HG03439 (cell line): Measurements from ENCODE around the gene RAE1.

Experiments used
- ATAC-seq: cut with Tn5 transposase; IDR thresholded peaks from one replicate; pipeline ENCODE4 v1.9.1; 2021; ENCODE audit warnings: mild to moderate bottlenecking, moderate library complexity; ENCODE audit not compliant: unreplicated experiment

RAE1 gene

GRCh38 chr20:57398231-57398821 lies 47.3 kb downstream of the RAE1 start:
- ATAC-seq: peak; percentile 46

DNA sequence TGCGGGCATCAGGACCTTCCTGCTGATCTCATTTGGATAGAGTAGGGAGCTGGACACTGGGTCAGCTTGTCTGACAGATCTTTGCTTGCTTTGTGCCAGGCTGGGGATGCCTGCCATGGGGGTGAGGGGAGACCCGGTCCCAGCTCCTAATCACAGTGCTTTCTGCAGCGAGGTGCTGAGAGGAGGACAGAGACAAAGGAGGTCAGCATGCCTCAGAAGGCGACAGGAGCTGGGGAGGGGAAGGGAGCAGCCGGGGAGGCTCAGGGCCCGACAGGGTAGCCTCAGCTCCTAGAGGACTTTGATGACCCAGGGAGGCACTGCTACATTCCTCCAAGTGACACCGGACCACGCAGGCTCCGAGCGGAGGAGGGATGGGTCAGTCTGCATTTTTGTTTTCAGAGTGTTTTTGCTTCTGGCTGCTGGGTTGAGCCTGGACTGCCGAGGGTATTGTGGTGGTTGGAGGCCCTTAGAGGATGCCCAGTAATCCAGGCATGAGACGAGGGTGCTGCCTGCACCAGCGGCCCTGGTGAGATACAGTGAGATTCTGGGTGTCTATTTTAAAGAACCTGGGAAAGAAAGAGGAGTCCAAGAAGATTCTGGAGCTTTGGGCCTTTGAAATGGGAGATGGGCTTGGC lies 48.0 kb downstream of the RAE1 start:
- no peak for ATAC-seq

- ATAC-seq: peak; percentile 34
These were observed 48.6 kb downstream of the RAE1 start for GRCh38 chr20:57399587-57400155.

DNA sequence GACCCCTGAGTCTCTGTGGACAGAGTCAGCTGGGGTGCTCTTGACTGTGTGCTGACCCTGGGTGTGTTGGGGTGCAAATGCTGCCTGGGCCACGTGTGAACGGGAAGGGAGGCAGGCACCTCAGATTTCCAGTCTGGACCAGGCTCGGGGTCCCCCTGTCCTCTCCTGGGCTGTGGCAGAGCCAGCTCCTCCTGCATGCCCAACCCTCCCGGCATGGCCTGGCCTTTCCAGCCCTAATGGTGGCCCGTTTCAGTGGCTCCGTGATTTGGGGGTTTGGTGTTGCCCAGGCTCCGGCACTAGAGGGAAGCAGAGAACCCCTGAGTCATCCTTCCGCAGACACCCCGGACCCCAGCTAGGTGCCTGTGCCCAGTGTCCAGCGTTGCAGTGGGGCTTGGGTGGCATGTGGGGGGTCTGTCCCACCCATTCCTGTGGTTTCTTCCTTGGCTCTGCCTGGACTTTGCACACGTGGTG lies 49.2 kb downstream of the RAE1 start:
- ATAC-seq: no peak

DNA sequence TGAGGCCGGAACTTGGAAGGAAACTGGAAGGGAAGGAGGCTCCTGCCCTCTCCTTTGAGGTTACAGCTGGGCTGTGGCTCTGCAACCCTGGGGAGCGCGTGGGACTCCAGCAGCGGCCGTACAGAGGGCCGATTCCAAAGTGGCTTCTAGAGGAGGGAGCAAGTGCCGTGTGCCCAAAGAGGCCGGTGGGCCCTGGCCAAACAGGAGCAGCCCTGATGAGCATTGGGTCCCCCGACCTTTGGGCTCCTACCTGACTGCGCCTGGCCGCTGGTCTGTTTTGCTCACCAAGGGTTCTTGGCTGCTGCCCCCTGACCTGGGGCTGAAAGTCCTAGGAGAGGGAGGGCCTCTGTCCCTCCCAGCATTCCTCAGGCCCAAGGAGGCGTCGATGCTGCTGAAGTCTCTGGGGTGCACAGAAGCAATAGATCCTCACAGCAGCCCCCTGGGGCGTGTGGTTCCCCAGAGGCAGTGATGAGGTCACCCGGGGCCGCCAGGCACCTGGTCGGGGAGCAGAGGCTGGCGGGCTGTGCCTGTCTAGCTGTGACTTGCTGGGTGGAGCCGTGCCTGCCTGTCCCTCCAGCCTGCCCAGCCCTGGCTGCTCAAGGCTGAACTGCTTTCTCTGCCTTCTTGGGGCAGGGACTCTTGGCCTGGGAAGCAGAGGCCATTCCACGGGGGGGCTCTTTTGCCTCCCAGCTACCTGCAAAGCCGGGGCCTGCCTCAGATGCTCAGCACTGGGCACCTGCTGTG lies 49.9 kb downstream of the RAE1 start:
- ATAC-seq: no peak

DNA sequence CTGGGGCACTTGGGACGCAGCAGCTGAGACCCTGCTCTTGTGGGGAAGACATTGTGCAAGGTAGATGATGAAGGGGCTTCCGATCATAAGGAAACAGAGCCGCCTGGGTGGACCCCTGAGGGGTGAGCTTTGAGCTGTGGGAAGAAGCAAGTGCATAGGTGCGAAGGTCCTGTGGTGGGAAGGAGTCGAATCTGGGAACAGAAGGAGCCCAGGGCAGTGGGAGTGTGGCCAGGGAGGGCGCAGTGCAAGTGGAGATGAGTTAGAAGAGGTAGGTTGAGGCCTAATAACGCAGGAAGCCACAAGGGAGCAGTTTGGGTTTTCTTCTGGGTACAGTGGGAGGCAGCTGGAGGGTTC lies 50.5 kb downstream of the RAE1 start:
- no peak for ATAC-seq

- no peak for ATAC-seq
These were observed 51.4 kb downstream of the RAE1 start for GRCh38 chr20:57402206-57403125.

DNA sequence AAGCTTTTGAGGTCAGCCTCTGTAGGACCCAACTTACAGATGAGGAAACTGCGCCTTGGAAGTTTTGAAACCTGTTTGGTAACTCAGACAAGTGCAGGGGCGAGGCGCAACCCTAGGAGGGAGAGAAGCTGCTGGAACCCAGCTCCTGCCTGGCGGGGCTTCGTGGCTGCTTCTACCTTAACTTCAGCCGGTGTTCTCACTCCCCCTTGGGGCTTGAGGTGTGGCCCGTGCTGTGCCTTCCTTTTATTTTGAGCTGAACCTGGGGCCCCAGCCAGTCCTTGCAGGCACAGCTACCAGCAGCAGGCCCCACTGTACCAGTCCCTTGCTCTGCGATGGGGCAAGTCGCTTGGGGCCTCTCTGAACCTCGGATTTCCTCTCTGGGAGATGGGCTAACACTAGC lies 52.2 kb downstream of the RAE1 start:
- no peak for ATAC-seq

DNA sequence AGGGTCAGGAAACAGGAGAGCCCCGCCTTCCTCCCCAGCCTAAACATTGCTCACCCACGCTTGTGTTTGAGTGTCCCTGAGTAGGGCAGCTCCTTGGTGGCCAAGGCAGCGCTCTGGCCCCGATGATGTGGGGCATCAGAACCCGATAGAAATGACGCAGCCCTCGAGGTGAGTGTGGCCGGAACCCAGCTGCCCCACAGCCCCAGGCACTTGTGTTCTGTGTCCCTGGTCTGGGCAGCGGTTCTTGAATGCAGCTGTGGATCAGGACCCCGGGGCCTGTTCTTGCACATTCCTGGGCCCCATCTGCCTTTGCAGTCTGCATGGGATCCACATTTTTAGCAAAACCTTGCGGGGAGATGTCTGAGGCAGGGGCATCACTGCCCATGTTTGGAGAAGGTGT lies 53.0 kb downstream of the RAE1 start:
- no peak for ATAC-seq

- no peak for ATAC-seq
These were observed 53.5 kb downstream of the RAE1 start for GRCh38 chr20:57404419-57405072.

DNA sequence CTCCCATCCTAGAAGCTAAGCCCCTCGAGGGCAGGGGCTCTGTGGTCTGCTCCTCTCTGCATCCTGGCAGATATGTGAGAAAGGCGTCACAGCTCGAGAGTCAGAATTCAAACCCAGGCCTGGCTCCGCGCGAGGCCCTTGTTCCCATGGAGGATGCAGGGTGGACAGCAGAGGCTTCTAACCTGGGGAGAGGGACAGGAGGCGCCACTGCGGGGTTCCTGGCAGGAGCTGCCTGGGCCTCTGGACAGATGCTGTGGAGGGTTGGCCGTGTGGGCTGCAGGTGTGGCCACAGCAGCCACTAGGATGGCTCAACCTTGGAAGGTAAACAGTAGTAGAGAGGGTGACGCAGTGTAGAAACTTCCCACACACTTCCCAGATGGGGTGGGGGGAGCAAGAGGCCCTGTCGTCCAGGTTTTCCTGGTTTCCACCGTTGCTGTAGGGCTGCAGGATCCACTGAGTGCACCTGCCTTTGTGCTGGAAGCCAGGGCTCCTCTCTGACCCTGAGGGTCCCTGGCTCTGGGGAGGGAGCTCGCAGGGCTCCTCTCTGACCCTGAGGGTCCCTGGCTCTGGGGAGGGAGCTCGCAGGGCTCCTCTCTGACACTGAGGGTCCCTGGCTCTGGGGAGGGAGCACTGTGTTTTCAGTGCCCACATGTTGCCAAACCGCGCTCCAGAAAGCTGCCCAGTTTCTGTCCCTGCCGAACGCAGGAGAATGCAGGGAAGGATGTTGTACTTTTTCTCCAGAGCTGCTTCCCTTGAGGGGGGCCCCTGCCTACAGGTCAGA lies 54.4 kb downstream of the RAE1 start:
- ATAC-seq: no peak

DNA sequence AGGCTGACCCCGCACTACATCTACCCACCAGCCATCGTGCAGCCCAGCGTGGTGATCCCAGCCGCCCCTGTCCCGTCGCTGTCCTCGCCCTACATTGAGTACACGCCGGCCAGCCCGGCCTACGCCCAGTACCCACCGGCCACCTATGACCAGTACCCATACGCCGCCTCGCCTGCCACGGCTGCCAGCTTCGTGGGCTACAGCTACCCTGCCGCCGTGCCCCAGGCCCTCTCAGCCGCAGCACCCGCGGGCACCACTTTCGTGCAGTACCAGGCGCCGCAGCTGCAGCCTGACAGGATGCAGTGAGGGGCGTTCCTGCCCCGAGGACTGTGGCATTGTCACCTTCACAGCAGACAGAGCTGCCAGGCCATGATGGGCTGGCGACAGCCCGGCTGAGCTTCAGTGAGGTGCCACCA lies 56.5 kb downstream of the RAE1 start:
- ATAC-seq: no peak

DNA sequence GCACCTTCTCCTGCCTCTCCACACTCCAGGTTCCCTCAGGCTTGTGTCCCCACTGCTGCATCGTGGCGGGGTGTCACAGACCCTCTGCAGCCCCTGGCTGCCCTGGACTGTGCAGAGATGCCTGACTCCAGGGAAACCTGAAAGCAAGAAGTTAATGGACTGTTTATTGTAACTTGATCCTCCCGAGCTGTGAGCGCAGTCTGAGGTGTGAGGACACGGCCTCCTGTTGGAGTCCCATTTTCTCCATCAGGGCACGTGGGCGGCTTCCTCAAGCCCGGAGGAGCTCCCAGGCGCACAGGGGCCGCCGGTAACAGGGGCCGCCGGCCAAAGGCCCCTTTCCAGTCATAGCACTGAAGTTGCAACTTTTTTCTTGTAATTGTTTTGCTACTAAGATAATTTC lies 57.1 kb downstream of the RAE1 start:
- no peak for ATAC-seq

DNA sequence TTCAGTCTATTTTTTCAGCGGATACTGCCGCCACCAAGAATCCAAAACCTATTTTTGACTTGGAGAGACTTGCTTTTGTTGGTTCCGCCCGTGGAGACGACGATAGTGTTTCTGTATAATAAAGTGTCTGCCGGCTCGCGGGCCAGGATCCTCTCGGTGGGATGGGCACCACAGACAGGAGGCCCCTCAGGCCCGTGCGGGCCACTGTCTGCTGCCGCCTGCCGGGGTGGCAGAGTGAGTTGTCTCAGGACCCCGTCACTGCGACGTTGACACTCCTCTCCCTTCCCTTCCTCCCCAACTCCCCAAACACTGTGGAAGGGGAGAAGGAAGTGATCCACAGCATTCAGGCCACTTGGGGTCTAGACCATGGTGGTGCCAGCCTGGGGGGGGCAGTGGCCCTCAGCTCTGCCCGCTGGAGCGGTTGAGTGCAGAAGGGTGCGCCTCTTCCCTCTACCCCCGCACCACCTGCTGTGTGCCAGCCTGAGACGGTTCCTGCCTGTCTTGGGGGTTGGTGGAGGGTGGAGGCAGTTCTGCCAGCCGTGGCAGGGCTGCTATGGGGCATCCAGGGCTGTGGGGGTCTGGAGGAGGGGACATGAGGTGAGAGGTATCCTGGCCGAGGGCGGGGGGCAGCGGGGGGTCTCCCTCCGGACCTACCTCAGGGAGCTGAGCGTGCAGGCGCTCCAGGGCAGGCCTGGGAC lies 57.6 kb downstream of the RAE1 start:
- no peak for ATAC-seq

- no peak for ATAC-seq
These were observed 58.2 kb downstream of the RAE1 start for GRCh38 chr20:57409316-57409671.

GRCh38 chr20:57409672-57410397 lies 58.8 kb downstream of the RAE1 start:
- ATAC-seq: no peak

- ATAC-seq: no peak
These were observed 59.4 kb downstream of the RAE1 start for GRCh38 chr20:57410398-57410920.

DNA sequence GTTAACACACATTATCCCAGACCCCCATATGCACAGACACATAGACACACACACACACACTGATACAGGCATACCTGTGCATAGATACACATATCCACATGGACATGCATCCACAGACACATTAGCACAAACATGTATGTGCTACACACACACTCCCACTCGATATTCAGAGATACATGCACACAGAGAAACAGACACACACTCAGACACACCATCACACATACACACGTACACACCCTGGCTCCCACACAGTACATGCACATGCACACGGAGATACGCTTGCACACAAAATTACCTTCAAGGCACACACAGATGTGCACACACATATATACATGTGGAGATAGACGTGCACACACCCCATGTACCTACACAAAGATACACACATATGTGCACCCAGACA lies 59.9 kb downstream of the RAE1 start:
- no peak for ATAC-seq
